Small intestine (tissue), 16 donors: ENCODE measurements around the gene FAM25A. TPM values are rescaled to one million over a fixed set of nuclear protein-coding genes. Genes with fewer than 3 reads are reported as not detected.
A peak's percentile ranks its signal among the peaks of the same experiment; 100 is the strongest.
"Not testable (repeated sequence)": the region's sequence is repeated elsewhere in the genome, so short reads cannot be mapped to it uniquely, and the experiment has no call there.

Experiments
- DNase-seq, 2 donors: peaks; one replicate each; pipeline versions ENCODE4 v3.0.0 to v3.0.0-alpha.2; 2013
- FAIRE-seq: peaks from 2 replicates; lab custom pipeline; 2012; peaks lifted over from hg19 to GRCh38; lab: Jason Lieb, UNC
- H3K27ac ChIP-seq, 3 donors: one replicate each; pipeline ENCODE4 v1.5.1; 2013; ENCODE audit warnings: low read length in 2 of 3, mild to moderate bottlenecking in 2 of 3, control low read depth in 1 of 3, inconsistent platforms in 1 of 3, low read depth in 1 of 3, moderate library complexity in 1 of 3
- H3K27me3 ChIP-seq, 3 donors: one replicate each; pipeline ENCODE4 v1.6.1; 2013; ENCODE audit warnings: low read length in 3 of 3, inconsistent platforms in 1 of 3; ENCODE audit not compliant: control insufficient read depth in 3 of 3, insufficient read depth in 3 of 3
- H3K36me3 ChIP-seq, 3 donors: one replicate each; pipeline ENCODE4 v1.6.1; 2013; ENCODE audit warnings: low read length in 3 of 3, inconsistent platforms in 1 of 3, low read depth in 1 of 3, mild to moderate bottlenecking in 1 of 3, moderate library complexity in 1 of 3; ENCODE audit not compliant: control insufficient read depth in 3 of 3, insufficient read depth in 2 of 3
- H3K4me1 ChIP-seq, 3 donors: one replicate each; pipeline ENCODE4 v1.6.1; 2013; ENCODE audit warnings: low read length in 2 of 3, inconsistent platforms in 1 of 3, low read depth in 1 of 3, mild to moderate bottlenecking in 1 of 3, moderate library complexity in 1 of 3; ENCODE audit not compliant: control insufficient read depth in 3 of 3, insufficient read depth in 2 of 3
- H3K4me3 ChIP-seq, 3 donors: one replicate each; pipeline ENCODE4 v1.5.1; 2013; ENCODE audit warnings: low read length in 3 of 3, control low read depth in 1 of 3, inconsistent platforms in 1 of 3, low read depth in 1 of 3, mild to moderate bottlenecking in 1 of 3, moderate library complexity in 1 of 3
- H3K9me3 ChIP-seq, 2 donors: one replicate each; pipeline ENCODE4 v1.6.1; 2013; ENCODE audit warnings: low read depth in 1 of 2, low read length in 1 of 2; ENCODE audit not compliant: control insufficient read depth in 2 of 2, insufficient read depth in 1 of 2
- WGBS, 3 donors: extraction: QIAGEN DNeasy Blood & Tissue Kit; methylation state at CpG; one replicate each; pipeline ENCODE4 v1.1.7; 2013; 5-methylcytosine and 5-hydroxymethylcytosine counted together
- long read RNA-seq, 10 donors: transcript quantifications; one replicate each; lab custom pipeline, GENCODE V29; 2026
- polyA plus RNA-seq, 4 donors: library from polyadenylated mRNA; stranded (reverse) in 3 of 4; unstranded in 1 of 4; fragments of 200-250 nt in 3 of 4; fragments of 120-200 nt in 1 of 4; gene quantifications; one replicate each; pipeline versions ENCODE4 v1.2.1 to v1.2.3, GENCODE V29; 2013
- donor health status: healthy with polysubstance abuse.
- donor health status: control.
- donor health status: control.
- donor health status: Bipolar disorder and iron deficiency.
- donor health status: healthy.

Gene FAM25A
- polyA plus RNA-seq = not detected
- long read RNA-seq, donor 1 = 0 reads
- long read RNA-seq, donor 2 = 0 reads
- long read RNA-seq, donor 3 = 0 reads
- long read RNA-seq, donor 4 = 0 reads
- long read RNA-seq, donor 5 = 0 reads
- long read RNA-seq, donor 6 = 0 reads
- long read RNA-seq, donor 7 = 0 reads
- long read RNA-seq, donor 8 = 0 reads
- long read RNA-seq, donor 9 = 0 reads
- long read RNA-seq, donor 10 = 0 reads

GRCh38 chr10:87020056-87020455 is at the start of gene FAM25A:
TSS of gene FAM25A (plus strand) at chr10:87020294. CDS start at chr10:87020325, 31 bp downstream.
- H3K4me1 ChIP-seq, H3K4me3 ChIP-seq, H3K27me3 ChIP-seq, H3K9me3 ChIP-seq, DNase-seq, H3K27ac ChIP-seq, H3K36me3 ChIP-seq, FAIRE-seq: not testable (repeated sequence)
- WGBS, 3 donors = 81 to 87% (median 86%) methylated on average over 6 to 9 of the region's 9 CpGs

GRCh38 chr10:86970982-86971231 is 49.2 kb upstream of the FAM25A start:
- peaks cover 4 to 50% (median 5%) of the 10 kb centered on the region in 3 donors for H3K4me1 ChIP-seq
- 0 to 1% (median 0%) methylated on average over 6 to 20 of the region's 20 CpGs for WGBS, 3 donors
- H3K4me3 ChIP-seq = peak overlapping the region; percentile 39 to 71 (median 51)
- peak overlapping the region; percentile 36 to 95 (median 85) for H3K27ac ChIP-seq
- no peak for FAIRE-seq
- DNase-seq = no peak
- no peaks in the 10 kb centered on the region for H3K9me3 ChIP-seq
- H3K36me3 ChIP-seq = no peaks in the 10 kb centered on the region
- H3K27me3 ChIP-seq = peaks cover 0 to 32% (median 0%) of the 10 kb centered on the region in 3 donors

- Histone ChIP-seq H3K4me3 (peak overlapping the region; percentile 39 to 71 (median 51)), H3K4me1 (peaks cover 4 to 49% (median 5%) of the 10 kb centered on the region in 3 donors), H3K27ac (peak overlapping the region; percentile 53 to 95 (median 87)), H3K36me3 (no peaks in the 10 kb centered on the region), H3K9me3 (no peaks in the 10 kb centered on the region), H3K27me3 (peaks cover 0 to 32% (median 0%) of the 10 kb centered on the region in 3 donors)
- FAIRE-seq (no peak), DNase-seq (peak; percentile 90 to 93)
- 3 to 7% (median 7%) methylated on average over 35 to 66 of the region's 66 CpGs for WGBS, 3 donors
These were observed 48.7 kb upstream of the FAM25A start for GRCh38 chr10:86971232-86971991.

- Histone ChIP-seq H3K27me3 (peaks cover 0 to 32% (median 0%) of the 10 kb centered on the region in 3 donors), H3K9me3 (no peaks in the 10 kb centered on the region), H3K27ac (no peak overlapping the region), H3K4me1 (peaks cover 0 to 37% (median 5%) of the 10 kb centered on the region in 3 donors), H3K36me3 (no peaks in the 10 kb centered on the region), H3K4me3 (no peak overlapping the region)
- DNase-seq (no peak), FAIRE-seq (no peak)
- WGBS, 3 donors = 88 to 94% (median 90%) methylated on average over 9 to 11 of the region's 11 CpGs
These were observed 47.3 kb upstream of the FAM25A start for GRCh38 chr10:86972613-86973380.

- peaks cover 0 to 20% (median 0%) of the 10 kb centered on the region in 3 donors for H3K27me3 ChIP-seq
- peaks cover 0 to 26% (median 5%) of the 10 kb centered on the region in 3 donors for H3K4me1 ChIP-seq
- no peak for DNase-seq
- FAIRE-seq = no peak
- H3K36me3 ChIP-seq = no peaks in the 10 kb centered on the region
- no peaks in the 10 kb centered on the region for H3K9me3 ChIP-seq
- WGBS, 3 donors = 85 to 88% (median 87%) methylated on average over 7 of the region's 7 CpGs
- no peak overlapping the region for H3K27ac ChIP-seq
- no peak overlapping the region for H3K4me3 ChIP-seq
These were observed 45.6 kb upstream of the FAM25A start for GRCh38 chr10:86974484-86974883.

GRCh38 chr10:86976362-86977056 is 43.6 kb upstream of the FAM25A start:
- H3K27ac ChIP-seq = no peak overlapping the region

GRCh38 chr10:86978457-86978856 is 41.6 kb upstream of the FAM25A start:
- not testable (repeated sequence) for DNase-seq, H3K4me1 ChIP-seq, H3K27ac ChIP-seq, H3K4me3 ChIP-seq, H3K36me3 ChIP-seq, FAIRE-seq, H3K9me3 ChIP-seq, H3K27me3 ChIP-seq
- 65 to 85% (median 77%) methylated on average over 3 of the region's 3 CpGs for WGBS, 3 donors

More at GRCh38 chr10:86976362-86977056, 43.6 kb upstream of the FAM25A start:
- DNase-seq (peak in 1 of 2 donors; percentile 58), FAIRE-seq (no peak)
- no peaks in the 10 kb centered on the region for H3K9me3 ChIP-seq
- H3K4me3 ChIP-seq = no peak overlapping the region
- peaks cover 4 to 13% (median 5%) of the 10 kb centered on the region in 3 donors for H3K4me1 ChIP-seq
- WGBS, 3 donors = 77 to 90% (median 84%) methylated on average over 5 of the region's 5 CpGs
- H3K27me3 ChIP-seq = peaks cover 0 to 10% (median 0%) of the 10 kb centered on the region in 3 donors
- H3K36me3 ChIP-seq = no peaks in the 10 kb centered on the region
